ENCODE data around the gene CD36. TPM values are rescaled to one million over a fixed set of nuclear protein-coding genes. Genes with fewer than 3 reads are reported as not detected.
"Not testable (repeated sequence)": the region's sequence is repeated elsewhere in the genome, so short reads cannot be mapped to it uniquely, and the experiment has no call there.

Gene CD36
- total RNA-seq, 4 donors from 2014 or later = 11.5 to 59.2 (median 31.5) TPM

DNA sequence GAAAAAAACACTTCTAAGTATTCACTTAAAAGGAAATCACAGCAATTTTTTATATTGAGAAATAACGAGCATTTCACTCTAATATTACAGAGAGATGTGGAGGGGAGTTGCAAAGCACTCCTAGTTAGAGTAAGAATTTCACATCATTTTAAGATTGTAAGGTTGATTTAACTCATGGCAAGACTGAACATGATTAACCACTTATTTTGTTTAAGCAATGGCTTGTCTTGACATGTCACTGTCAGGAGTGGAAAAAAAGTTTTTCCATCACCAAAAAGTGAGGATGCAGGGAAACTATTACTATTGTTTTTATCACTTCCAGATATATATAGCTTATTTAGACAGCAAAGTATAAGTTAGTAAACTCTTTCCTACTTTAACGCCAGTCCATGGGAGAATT, 27.1 kb downstream of the CD36 start:
- no peak overlapping the region for H3K27ac ChIP-seq
- no peaks in the 10 kb centered on the region for H3K27me3 ChIP-seq
- no peak overlapping the region for H3K4me3 ChIP-seq
- WGBS, 2 donors (ENCODE audit: low coverage in 1 of 2) = 71 to 73% methylated on average over 2 of the region's 2 CpGs
- TF ChIP-seq, protein P1, sequence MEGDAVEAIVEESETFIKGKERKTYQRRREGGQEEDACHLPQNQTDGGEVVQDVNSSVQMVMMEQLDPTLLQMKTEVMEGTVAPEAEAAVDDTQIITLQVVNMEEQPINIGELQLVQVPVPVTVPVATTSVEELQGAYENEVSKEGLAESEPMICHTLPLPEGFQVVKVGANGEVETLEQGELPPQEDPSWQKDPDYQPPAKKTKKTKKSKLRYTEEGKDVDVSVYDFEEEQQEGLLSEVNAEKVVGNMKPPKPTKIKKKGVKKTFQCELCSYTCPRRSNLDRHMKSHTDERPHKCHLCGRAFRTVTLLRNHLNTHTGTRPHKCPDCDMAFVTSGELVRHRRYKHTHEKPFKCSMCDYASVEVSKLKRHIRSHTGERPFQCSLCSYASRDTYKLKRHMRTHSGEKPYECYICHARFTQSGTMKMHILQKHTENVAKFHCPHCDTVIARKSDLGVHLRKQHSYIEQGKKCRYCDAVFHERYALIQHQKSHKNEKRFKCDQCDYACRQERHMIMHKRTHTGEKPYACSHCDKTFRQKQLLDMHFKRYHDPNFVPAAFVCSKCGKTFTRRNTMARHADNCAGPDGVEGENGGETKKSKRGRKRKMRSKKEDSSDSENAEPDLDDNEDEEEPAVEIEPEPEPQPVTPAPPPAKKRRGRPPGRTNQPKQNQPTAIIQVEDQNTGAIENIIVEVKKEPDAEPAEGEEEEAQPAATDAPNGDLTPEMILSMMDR (IDR thresholded peaks at IDR 0.05) = no peak
- TF ChIP-seq POLR2AphosphoS5 (IDR thresholded peaks at IDR 0.05) (no peak), EP300 (IDR thresholded peaks at IDR 0.05; ENCODE audit: low read depth) (no peak), POLR2A (IDR thresholded peaks at IDR 0.05) (no peak)
- intact Hi-C loops (cut with DNase I; ENCODE audit: low total_unique reads) = no loop called here
- no peak for DNase-seq
- H3K36me3 ChIP-seq = no peaks in the 10 kb centered on the region
- H3K9me3 ChIP-seq = no peaks in the 10 kb centered on the region
- no peaks in the 10 kb centered on the region for H3K4me1 ChIP-seq
- in situ Hi-C loops (cut with MboI; ENCODE audit: low pct_ligation_motif_present in 1 of 4, low pct_unique_long_range_greater_than_20kb in 1 of 4, low sequenced_read_pairs in 3 of 4) = loop anchor here in 3 of 4 donors (10.0 to 25.0 kb wide), 3 partner anchors 231 to 603 kb away; no protein-coding TSS in a partner anchor

- intact Hi-C loops (cut with DNase I; ENCODE audit: low total_unique reads) = no loop called here
- Histone ChIP-seq H3K4me1 (no peaks in the 10 kb centered on the region), H3K9me3 (no peaks in the 10 kb centered on the region), H3K27ac (no peak overlapping the region), H3K36me3 (no peaks in the 10 kb centered on the region), H3K4me3 (no peak overlapping the region), H3K27me3 (no peaks in the 10 kb centered on the region)
- in situ Hi-C loops (cut with MboI; ENCODE audit: low pct_ligation_motif_present in 1 of 4, low pct_unique_long_range_greater_than_20kb in 1 of 4, low sequenced_read_pairs in 3 of 4) = loop anchor here in 3 of 4 donors (10.0 to 25.0 kb wide), 3 partner anchors 232 to 604 kb away; no protein-coding TSS in a partner anchor
- TF ChIP-seq, protein P1 (IDR thresholded peaks at IDR 0.05) = no peak
- TF ChIP-seq POLR2A (IDR thresholded peaks at IDR 0.05) (no peak), EP300 (IDR thresholded peaks at IDR 0.05; ENCODE audit: low read depth) (no peak), POLR2AphosphoS5 (IDR thresholded peaks at IDR 0.05) (no peak)
- 65 to 67% methylated on average over 2 of the region's 2 CpGs for whole genome bisulfite sequencing, 2 donors (ENCODE audit: low coverage in 1 of 2)
- no peak for DNase-seq
Measured at GRCh38 chr7:80666376-80666775, 27.9 kb downstream of the CD36 start.

GRCh38 chr7:80669367-80669766, 30.9 kb downstream of the CD36 start:
- H3K27ac ChIP-seq; DNase-seq; H3K36me3 ChIP-seq; H3K27me3 ChIP-seq; H3K4me3 ChIP-seq; H3K9me3 ChIP-seq; intact Hi-C loops (cut with DNase I; ENCODE audit: low total_unique reads); H3K4me1 ChIP-seq: not testable (repeated sequence)
- in situ Hi-C loops (cut with MboI; ENCODE audit: low pct_ligation_motif_present in 1 of 4, low pct_unique_long_range_greater_than_20kb in 1 of 4, low sequenced_read_pairs in 3 of 4) = loop anchor here in 3 of 4 donors (10.0 to 25.0 kb wide), 3 partner anchors 235 to 607 kb away; no protein-coding TSS in a partner anchor
- 89 to 100% methylated on average over 2 to 6 of the region's 6 CpGs for WGBS, 2 donors (ENCODE audit: low coverage in 1 of 2)

- H3K27ac ChIP-seq = no peak overlapping the region
- in situ Hi-C loops (cut with MboI; ENCODE audit: low pct_ligation_motif_present in 1 of 4, low pct_unique_long_range_greater_than_20kb in 1 of 4, low sequenced_read_pairs in 3 of 4) (loop anchor here in 2 of 4 donors (10.0 to 25.0 kb wide), 2 partner anchors 237 to 609 kb away; no protein-coding TSS in a partner anchor), intact Hi-C loops (cut with DNase I; ENCODE audit: low total_unique reads) (no loop called here)
- H3K4me1 ChIP-seq = no peaks in the 10 kb centered on the region
- no peaks in the 10 kb centered on the region for H3K36me3 ChIP-seq
- no peak for TF ChIP-seq EP300 (IDR thresholded peaks at IDR 0.05; ENCODE audit: low read depth)
- TF ChIP-seq, protein P1 (IDR thresholded peaks at IDR 0.05) = no peak
- TF ChIP-seq POLR2AphosphoS5 (IDR thresholded peaks at IDR 0.05) = no peak
- TF ChIP-seq POLR2A (IDR thresholded peaks at IDR 0.05) = no peak
- no peak for DNase-seq
- H3K27me3 ChIP-seq = no peaks in the 10 kb centered on the region
- 90 to 97% methylated on average over 1 of the region's 1 CpG for WGBS, 2 donors (ENCODE audit: low coverage in 1 of 2)
- no peaks in the 10 kb centered on the region for H3K9me3 ChIP-seq
- H3K4me3 ChIP-seq = no peak overlapping the region
Measured at GRCh38 chr7:80671744-80672143, 33.3 kb downstream of the CD36 start.

GRCh38 chr7:80675090-80675489, 36.6 kb downstream of the CD36 start:
- Histone ChIP-seq H3K27ac (no peak overlapping the region), H3K27me3 (no peaks in the 10 kb centered on the region), H3K4me3 (no peak overlapping the region), H3K9me3 (no peaks in the 10 kb centered on the region), H3K36me3 (no peaks in the 10 kb centered on the region), H3K4me1 (peaks cover 0 to 6% (median 0%) of the 10 kb centered on the region in 4 donors)
- 67 to 69% methylated on average over 1 of the region's 1 CpG for WGBS, 2 donors (ENCODE audit: low coverage in 1 of 2)
- TF ChIP-seq EP300 (IDR thresholded peaks at IDR 0.05; ENCODE audit: low read depth) (no peak), POLR2AphosphoS5 (IDR thresholded peaks at IDR 0.05) (no peak), POLR2A (IDR thresholded peaks at IDR 0.05) (no peak)
- TF ChIP-seq, protein P1 (IDR thresholded peaks at IDR 0.05) = no peak
- intact Hi-C loops (cut with DNase I; ENCODE audit: low total_unique reads) (no loop called here), in situ Hi-C loops (cut with MboI; ENCODE audit: low pct_ligation_motif_present in 1 of 4, low pct_unique_long_range_greater_than_20kb in 1 of 4, low sequenced_read_pairs in 3 of 4) (loop anchor here in 3 of 4 donors (10.0 to 25.0 kb wide), 3 partner anchors 240 to 787 kb away; no protein-coding TSS in a partner anchor)
- no peak for DNase-seq

All from transverse colon (tissue), 4 donors.